ENCODE measurements around the gene CPVL. TPM values are rescaled to one million over a fixed set of nuclear protein-coding genes. Genes with fewer than 3 reads are reported as not detected.

The CPVL gene
- total and polyA plus RNA-seq, 2 of the 4 experiments (the other 2 are of a cell fraction) = not detected

DNA sequence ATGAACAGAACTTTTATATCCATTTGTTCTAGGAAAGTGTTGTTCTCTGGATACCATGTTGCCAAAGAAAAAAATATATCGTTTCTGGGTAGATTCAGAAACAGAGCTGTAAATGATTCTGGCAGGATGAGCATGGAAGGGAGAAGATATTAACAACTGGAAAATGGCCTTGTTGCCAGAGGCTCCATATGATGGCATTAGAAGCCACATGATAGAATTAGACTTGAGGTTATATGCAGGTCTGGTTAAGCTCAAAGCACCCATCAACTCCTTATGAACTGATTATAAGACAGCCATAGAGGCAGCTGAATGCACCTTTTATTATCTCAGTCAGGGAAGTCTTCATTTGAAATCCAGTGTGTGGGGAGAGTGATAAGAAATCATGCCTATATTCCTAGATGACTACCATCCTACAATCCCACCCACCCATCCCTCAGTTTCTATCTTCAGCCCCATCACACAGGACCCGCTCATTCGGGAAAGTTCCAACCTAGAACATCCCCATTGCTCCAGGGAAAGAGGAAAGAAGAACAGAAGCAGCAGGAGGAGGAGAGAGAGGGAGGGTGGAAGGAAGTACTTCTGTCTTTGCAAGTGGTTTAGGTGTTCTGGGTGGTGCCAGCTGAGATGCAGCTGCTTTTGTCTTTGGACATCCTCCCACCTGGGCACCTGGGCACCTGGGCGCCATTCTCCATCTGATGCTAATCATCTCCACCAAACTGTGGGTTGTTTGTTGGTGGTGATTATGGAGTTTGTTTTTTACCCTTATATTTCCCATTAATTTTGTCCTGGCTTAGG, 162.7 kb downstream of the CPVL start:
- ATAC-seq (ENCODE audit: low read depth) = no peak
- H2BK15ac ChIP-seq (ENCODE audit: low read depth, low read length) = 0 out of 3 replicates have a peak overlapping the region, but pooled peaks have one; percentile 25
- intact Hi-C loops (cut with micrococcal nuclease) (no loop called here), in situ Hi-C loops (cut with MboI; ENCODE audit: low sequenced_read_pairs) (no loop called here), dilution Hi-C loops (cut with HindIII; ENCODE audit: low sequenced_read_pairs, unreplicated experiment) (no loop called here)
- H3K27me3 ChIP-seq (ENCODE audit: control insufficient read depth, insufficient read depth, low read length) = no peaks in the 10 kb centered on the region; the same call in 1 of the 2 replicates
- no peaks in the 10 kb centered on the region for H3K9me3 ChIP-seq (ENCODE audit: control insufficient read depth, insufficient read depth, low read length)
- no peak overlapping the region for H4K5ac ChIP-seq (ENCODE audit: low read depth, low read length)
- CTCF ChIA-PET = interaction anchor here (1.1 to 1.2 kb wide), 2 partner anchors 26 to 27 kb away, joined by 3 read pairs; partner anchors contain the start of gene TRIL
- no peak overlapping the region for H3K4me3 ChIP-seq (ENCODE audit: insufficient read depth, low read depth, low read length)
- no peaks in the 10 kb centered on the region for H3K79me1 ChIP-seq (ENCODE audit: low read depth in 1 of 2, low read length in 2 of 2)
- H3K36me3 ChIP-seq (ENCODE audit: control insufficient read depth, insufficient read depth, low read length) = no peaks in the 10 kb centered on the region
- TF ChIP-seq RFX5 (IDR thresholded peaks at IDR 0.05; ENCODE audit: low read depth, low read length) (no peak), MAFK (IDR thresholded peaks at IDR 0.05; ENCODE audit: low read depth, low read length) (no peak), FOS (IDR thresholded peaks at IDR 0.05; ENCODE audit: low read depth, low read length) (no peak), CEBPB (IDR thresholded peaks at IDR 0.05; ENCODE audit: low read depth, low read length) (no peak), SMC3 (IDR thresholded peaks at IDR 0.05; ENCODE audit: low read depth, low read length) (no peak), POLR2A (IDR thresholded peaks at IDR 0.05; ENCODE audit: low read depth, low read length) (no peak), NFE2L2 (IDR thresholded peaks at IDR 0.05; ENCODE audit: low read depth, low read length) (no peak), CHD1 (IDR thresholded peaks at IDR 0.05; ENCODE audit: low read depth, low read length) (no peak), RCOR1 (IDR thresholded peaks at IDR 0.05; ENCODE audit: insufficient replicate concordance, low read length) (no peak), RAD21 (IDR thresholded peaks at IDR 0.05; ENCODE audit: low read length) (no peak), BHLHE40 (IDR thresholded peaks at IDR 0.05; ENCODE audit: low read depth, low read length) (no peak), ELK1 (IDR thresholded peaks at IDR 0.05; ENCODE audit: borderline replicate concordance, low read depth, low read length) (no peak), CTCF (conservative IDR thresholded peaks at IDR 0.05; ENCODE audit: low read depth, low read length) (no peak)
- no peak overlapping the region for H2AFZ ChIP-seq (replicated peaks; ENCODE audit: low read length, poor library complexity)
- no peak overlapping the region for H3K23ac ChIP-seq (ENCODE audit: low read depth, low read length)
- WGBS, 2 experiments (ENCODE audit: extremely low coverage in 2 of 2, insufficient read length in 1 of 2) = no CpG with 5 or more reads among the region's 4 CpGs
- no peak overlapping the region for H2AK9ac ChIP-seq (replicated peaks; ENCODE audit: low read depth, low read length, poor library complexity)
- H4K8ac ChIP-seq (ENCODE audit: low read depth in 2 of 2, low read length in 2 of 2) = no peak overlapping the region
- H3K9me1 ChIP-seq (ENCODE audit: insufficient read depth, low read length) = peaks cover 11% of the 10 kb centered on the region
- H3K4ac ChIP-seq (ENCODE audit: low read depth, low read length) = no peak overlapping the region
- H3K4me2 ChIP-seq (ENCODE audit: low read depth, low read length) = no peak overlapping the region
- no peak overlapping the region for H2BK120ac ChIP-seq (ENCODE audit: low read depth, low read length)
- POLR2A ChIA-PET (ENCODE audit: unreplicated experiment) = no interaction called here
- no peak overlapping the region for H3K27ac ChIP-seq (ENCODE audit: insufficient read depth, low read length)
- H2BK5ac ChIP-seq (ENCODE audit: low read depth, low read length, poor library complexity, severe bottlenecking) = no peak overlapping the region
- no peak overlapping the region for H3K9ac ChIP-seq (ENCODE audit: low read depth, low read length)
- no peak overlapping the region; the same call in 1 of the 2 replicates for H3K18ac ChIP-seq (ENCODE audit: low read depth, low read length)
- H3K4me1 ChIP-seq (ENCODE audit: control insufficient read depth, insufficient read depth, low read length) = peaks cover 18% of the 10 kb centered on the region
- no peak overlapping the region for H3K14ac ChIP-seq (replicated peaks; ENCODE audit: low read depth, low read length)
- no peak overlapping the region for H3K56ac ChIP-seq (ENCODE audit: extremely low read depth, insufficient read depth, low read length)
- no peaks in the 10 kb centered on the region for H4K20me1 ChIP-seq (ENCODE audit: insufficient read depth, low read length)
- H2AK5ac ChIP-seq (ENCODE audit: low read depth, low read length) = no peak overlapping the region
- H4K91ac ChIP-seq (ENCODE audit: insufficient read depth, low read depth, low read length) = no peak overlapping the region; the same call in 1 of the 2 replicates
- DNase-seq = no peak
- peak overlapping the region; percentile 18; the same call in 1 of the 2 replicates for H2BK20ac ChIP-seq (ENCODE audit: low read depth, low read length)
- no TSS peak for BruUV-seq (replicated peaks)

Measured in IMR-90 (cell line).